IPS DF 19.7 (cell line): ENCODE results near the gene RRP12.
"Not testable (repeated sequence)": the region's sequence is repeated elsewhere in the genome, so short reads cannot be mapped to it uniquely, and the experiment has no call there.

Experiments used
- DNase-seq: peaks from one replicate; pipeline ENCODE4 v3.0.0-alpha.2; 2013; ENCODE audit warnings: low read depth, low spot score

Gene RRP12

GRCh38 chr10:97372233-97372875, 28.8 kb downstream of the RRP12 start:
- DNase-seq = no peak

DNA sequence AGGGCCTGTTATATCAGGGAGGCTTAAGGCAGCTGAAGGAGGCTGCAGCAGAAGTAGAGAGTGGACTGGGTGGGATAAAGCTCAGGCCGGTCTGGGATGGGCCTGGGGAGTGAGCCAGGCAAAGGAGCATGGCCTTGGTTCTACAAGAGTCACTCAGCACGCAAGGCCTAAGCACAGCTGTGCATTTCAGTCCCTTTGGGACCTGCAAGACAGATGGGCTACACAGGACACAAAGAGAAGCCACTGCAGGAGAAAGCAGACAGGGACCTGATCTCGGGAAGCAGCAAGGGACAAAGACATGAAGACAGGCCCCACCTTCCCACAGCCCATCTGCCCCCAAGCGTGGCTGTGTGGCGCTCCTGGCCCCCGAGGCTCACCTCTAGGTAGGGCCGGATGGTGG, 29.4 kb downstream of the RRP12 start:
- no peak for DNase-seq

DNA sequence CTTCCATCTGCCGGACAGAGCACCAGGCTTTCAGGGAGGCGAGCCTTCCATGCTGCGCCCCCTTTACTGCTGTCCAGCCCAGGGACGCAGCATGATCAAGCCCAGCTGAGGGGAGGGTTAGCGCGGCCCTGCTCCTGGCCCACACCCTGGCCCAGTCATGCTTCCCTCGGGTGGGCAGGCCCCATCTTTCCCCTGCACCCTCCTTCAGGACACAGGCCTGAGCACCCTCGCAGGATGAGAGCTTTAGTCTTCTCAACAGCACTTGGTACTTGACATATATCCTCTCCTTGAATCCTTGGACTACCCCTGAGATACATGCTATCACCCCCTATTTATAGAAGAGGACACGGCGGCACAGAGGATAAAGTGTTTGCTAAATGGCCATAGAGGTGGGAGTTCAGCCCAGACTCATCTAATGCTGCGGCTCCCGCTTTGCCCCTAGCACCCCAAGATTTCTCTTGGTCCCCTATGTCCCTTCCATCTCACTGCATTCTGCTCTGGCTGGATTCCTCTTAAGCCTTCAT, 34.0 kb downstream of the RRP12 start:
- no peak for DNase-seq

- DNase-seq = no peak
Observed at GRCh38 chr10:97366572-97366971, 34.6 kb downstream of the RRP12 start.

- no peak for DNase-seq
Observed at GRCh38 chr10:97365761-97366351, 35.3 kb downstream of the RRP12 start.

DNA sequence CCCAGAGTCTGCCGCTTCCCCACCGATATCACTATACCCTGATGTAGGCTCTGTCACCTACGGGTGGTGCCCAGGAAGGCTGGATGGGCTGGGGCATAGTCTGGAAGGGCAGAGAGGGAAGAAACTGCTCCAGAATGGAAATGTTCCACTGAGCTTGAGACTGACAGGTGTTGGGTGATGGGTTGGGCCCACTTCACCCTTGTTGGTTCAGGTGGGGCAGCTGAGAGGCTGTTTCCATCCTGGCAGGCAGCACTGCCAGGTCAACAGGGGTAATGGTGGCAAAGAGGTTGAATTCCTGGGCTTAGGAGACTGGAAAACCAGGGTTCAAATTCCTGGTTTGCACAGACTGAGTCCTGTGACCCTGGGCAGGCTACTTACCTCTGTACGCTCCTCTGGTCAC, 38.1 kb downstream of the RRP12 start:
- no peak for DNase-seq

DNA sequence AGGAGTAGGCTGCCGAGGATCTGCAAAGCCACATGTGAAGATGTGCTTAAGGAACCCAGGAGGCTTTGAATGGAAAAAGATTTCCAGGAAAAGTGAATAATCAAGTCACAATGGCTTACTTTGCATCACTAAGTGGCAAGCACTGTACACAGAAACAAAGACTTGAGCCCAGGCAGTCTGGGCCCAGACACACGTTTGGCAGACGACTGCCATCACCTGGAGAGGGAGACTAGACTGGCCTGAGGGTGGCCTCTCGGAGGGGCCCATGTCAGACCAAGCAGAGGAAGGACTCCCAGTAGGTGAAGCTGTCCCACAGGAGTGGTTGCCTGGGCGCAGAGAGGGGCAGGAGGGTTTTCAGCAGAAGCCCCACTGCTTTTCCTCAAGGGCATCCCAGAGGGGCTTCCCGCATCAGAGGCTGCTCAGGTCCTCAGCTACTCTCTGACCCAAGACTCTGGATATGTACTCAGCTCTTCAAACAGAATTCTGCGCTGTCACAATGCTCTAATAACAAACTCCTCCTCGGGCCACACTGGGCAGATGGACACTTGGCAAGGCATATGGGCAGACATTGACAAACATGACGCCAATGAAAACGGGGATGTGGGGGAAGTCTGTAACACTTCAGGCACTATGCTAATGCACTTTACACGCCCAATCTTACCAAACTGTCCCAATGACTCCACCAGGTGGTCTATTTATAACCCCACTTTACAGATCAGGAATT, 38.7 kb downstream of the RRP12 start:
- no peak for DNase-seq

- DNase-seq = no peak
Observed at GRCh38 chr10:97361537-97361901, 39.6 kb downstream of the RRP12 start.

- DNase-seq = no peak
Observed at GRCh38 chr10:97360705-97361536, 40.2 kb downstream of the RRP12 start.

DNA sequence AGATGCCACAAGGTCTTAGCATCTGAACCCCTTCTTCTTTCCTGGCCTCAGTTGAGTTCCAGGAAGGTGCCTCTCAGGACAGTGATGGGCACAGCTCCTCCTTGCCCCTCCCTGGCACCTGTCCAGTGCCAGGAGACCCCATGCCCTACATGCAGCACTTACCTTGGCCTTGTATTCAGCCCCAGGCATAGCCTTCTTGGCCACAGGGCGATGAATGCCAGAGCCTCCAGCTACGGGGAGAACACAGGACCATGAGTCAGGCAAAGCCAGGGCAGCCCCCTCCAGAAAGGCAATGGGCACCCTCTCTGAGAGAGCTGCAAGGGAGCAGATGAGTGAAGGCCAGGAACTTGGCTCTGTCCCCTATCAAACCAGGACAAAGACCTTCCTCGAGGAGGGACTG, 42.4 kb downstream of the RRP12 start:
- no peak for DNase-seq

DNA sequence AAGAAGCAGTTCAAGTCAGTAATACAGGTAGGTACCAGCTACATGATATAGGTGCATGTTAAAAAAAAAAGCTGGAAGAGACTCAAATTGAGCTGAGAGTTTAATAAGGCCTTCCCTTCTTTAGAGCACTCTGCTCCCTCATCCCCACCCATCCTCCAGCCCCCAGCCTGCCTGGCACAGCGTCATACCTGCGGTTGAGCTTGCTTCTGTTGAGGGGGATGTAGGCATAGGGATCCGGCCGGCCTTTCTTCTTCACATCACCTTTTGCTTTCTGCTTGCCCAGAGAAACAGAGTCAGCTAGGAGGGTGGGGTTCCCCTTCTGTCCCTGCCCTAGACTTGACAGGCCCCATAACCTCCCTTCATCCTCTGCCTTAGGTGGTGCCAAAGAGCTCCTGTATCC, 42.8 kb downstream of the RRP12 start:
- no peak for DNase-seq

DNA sequence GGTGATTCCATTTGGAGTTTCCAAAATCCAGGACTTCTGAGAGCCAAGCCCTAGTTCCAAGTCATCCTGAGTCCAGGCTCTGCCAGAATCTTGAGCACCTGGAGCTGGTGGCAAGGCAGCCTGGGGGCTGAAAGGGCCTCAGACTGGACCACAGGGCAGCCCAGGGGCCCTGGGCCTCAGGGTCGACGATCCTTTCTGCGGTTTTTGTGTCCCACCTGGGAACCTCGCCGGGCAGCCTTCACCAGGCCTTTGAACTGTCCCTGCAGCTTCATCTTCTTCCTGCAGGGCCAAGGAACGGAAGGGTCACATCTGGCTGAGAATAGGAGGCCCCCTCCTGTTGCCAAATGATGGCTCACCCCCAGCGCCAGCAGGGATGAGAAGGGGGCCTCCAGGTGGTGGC, 44.2 kb downstream of the RRP12 start:
- no peak for DNase-seq

DNA sequence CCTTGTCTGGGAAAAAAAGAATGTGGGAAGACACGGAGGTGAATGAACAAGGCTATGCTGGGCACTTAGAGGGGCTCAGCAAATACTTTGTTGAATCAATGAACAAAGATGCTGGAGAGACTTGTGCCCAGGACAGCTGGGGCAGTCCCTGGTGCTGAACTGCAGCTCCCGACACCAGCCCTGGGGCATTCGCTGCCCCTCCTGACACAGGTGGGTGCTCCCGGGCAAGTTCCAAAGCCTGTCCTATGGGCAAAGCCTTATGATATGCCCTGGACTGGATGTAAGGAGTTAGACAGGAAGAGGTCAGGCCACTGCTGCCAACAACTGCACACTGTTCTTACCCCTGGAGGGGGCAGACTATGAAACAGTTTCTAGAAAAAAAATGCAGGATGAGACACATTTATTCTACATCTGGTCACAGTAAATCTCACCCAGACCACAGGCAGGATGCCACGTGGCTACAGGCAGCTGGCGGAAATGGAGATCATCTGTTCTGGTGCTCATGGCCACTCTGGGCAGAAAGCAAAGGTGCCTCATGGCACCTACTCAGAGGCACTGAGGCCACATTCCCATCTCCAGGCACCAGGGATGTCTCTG, 44.7 kb downstream of the RRP12 start:
- DNase-seq = no peak

- DNase-seq = no peak
Observed at GRCh38 chr10:97355571-97355975, 45.6 kb downstream of the RRP12 start.

DNA sequence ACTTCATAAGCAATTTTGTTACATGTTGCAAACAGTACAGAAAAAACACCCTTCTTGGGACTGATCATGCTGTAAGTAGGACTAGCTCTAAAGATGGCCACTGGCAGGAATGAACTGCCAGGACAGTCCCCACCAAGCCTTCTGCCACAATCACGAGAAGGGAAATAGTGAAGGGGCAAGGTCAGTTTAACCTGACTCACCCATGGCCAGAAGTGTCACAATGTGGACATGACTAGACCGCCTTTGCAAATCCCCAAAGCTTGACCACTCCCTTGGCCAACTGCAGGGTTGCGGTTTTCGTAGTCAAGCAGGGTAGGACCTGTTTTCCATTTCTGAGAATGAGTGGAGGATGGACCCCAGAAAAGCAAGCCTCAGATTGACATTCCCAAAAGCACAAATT, 47.2 kb downstream of the RRP12 start:
- DNase-seq = no peak

DNA sequence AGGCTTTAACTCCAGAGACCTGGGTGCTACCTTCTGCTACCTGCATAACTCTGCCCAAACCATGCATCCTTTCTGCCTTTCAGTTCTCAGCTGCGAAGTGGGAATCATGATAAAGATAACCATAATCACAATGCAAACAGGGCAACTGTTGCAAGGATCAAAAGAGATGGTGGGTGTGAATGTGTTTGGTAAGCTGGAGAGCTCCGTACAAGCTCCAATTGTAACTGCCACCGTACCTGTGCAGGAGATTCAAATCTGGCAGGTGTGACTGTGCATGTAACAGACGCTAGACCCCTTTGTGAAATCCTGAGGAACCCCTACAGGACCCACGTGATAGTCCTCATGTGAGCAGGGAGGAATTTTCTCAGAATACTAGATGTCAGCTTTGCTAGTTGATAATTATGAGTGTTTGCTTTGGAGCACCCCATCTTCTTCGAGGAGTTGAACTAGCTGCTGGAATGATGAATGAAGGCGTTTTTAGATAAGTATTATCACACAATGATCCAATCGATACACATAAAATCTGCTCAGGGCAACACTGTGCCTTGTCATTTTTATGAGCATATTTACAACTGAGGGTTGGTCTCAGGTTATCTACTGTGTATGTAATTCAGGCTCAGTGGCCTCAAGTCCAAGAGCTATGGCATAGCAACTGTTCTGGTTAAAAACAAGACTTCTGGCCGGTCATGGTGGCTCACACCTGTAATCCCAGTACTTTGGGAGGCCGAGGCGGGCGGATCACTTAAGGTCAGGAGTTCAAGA, 51.2 kb downstream of the RRP12 start:
- no peak for DNase-seq

GRCh38 chr10:97347317-97347716, 53.8 kb downstream of the RRP12 start:
- no peak for DNase-seq

DNA sequence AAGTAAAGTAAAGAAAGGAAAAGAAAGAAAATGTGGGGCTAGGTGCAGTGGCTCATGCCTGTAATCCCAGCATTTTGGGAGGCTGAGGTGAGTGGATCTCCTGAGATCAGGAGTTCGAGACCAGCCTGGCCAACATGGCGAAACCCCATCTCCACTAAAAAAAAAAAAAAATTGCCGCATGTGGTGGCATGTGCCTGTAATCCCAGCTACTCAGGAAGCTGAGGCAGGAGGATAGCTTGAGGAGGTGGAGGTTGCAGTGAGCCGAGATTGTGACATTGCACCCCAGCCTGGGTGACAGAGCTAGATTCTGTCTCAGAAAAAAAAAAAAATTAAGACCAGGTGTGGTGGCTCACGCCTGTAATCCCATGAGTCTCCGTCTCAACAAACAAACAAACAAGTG, 57.5 kb downstream of the RRP12 start:
- not testable (repeated sequence) for DNase-seq

- no peak for DNase-seq
Observed at GRCh38 chr10:97341416-97341815, 59.7 kb downstream of the RRP12 start.

- no peak for DNase-seq
Observed at GRCh38 chr10:97338041-97338440, 63.1 kb downstream of the RRP12 start.
